Activated CD4-positive, alpha-beta T cell treated with anti-CD3 and anti-CD28 coated beads, Interleukin-2, amount 10 ng/mL, durations not matched to agents 7 days and 5 days (primary cell): ENCODE measurements around the gene AUH. TPM values are rescaled to one million over a fixed set of nuclear protein-coding genes. Genes with fewer than 3 reads are reported as not detected.

Experiments
- CTCF ChIA-PET: fragments of 350-600 bp; sonication (Branson Sonifier 250); formaldehyde crosslinking; loops from one replicate; lab custom pipeline; 2021; ENCODE audit warnings: antibody characterized with exemption; lab: Charles Lee
- POLR2A ChIA-PET: fragments of 350-600 bp; sonication (Branson Sonifier 250); formaldehyde crosslinking; loops from one replicate; lab custom pipeline; 2021; ENCODE audit warnings: antibody characterized with exemption; lab: Charles Lee
- DNase-seq: peaks from one replicate; pipeline ENCODE4 v3.0.0-alpha.2; 2020
- H3K27ac Mint-ChIP-seq: one replicate; pipeline ENCODE4 v1.8.0; 2021; ENCODE audit warnings: mild to moderate bottlenecking, moderate library complexity, mixed read lengths
- H3K27me3 Mint-ChIP-seq: one replicate; pipeline ENCODE4 v1.8.0; 2021; ENCODE audit warnings: mixed read lengths
- H3K36me3 Mint-ChIP-seq: one replicate; pipeline ENCODE4 v1.8.0; 2021; ENCODE audit warnings: low read depth, mixed read lengths
- H3K4me1 Mint-ChIP-seq: one replicate; pipeline ENCODE4 v1.8.0; 2021; ENCODE audit warnings: mixed read lengths
- H3K4me3 Mint-ChIP-seq: one replicate; pipeline ENCODE4 v1.8.0; 2021; ENCODE audit warnings: mild to moderate bottlenecking, moderate library complexity, mixed read lengths
- H3K9me3 Mint-ChIP-seq: one replicate; pipeline ENCODE4 v1.8.0; 2021; ENCODE audit warnings: mixed read lengths
- total RNA-seq, 2 experiments: library from RNA; stranded (reverse); gene quantifications; one replicate each; pipeline ENCODE4 v1.2.3, GENCODE V29; 2021

The AUH gene
- total RNA-seq, 2 experiments from 2014 or later: 16.8 to 17.0 TPM

DNA sequence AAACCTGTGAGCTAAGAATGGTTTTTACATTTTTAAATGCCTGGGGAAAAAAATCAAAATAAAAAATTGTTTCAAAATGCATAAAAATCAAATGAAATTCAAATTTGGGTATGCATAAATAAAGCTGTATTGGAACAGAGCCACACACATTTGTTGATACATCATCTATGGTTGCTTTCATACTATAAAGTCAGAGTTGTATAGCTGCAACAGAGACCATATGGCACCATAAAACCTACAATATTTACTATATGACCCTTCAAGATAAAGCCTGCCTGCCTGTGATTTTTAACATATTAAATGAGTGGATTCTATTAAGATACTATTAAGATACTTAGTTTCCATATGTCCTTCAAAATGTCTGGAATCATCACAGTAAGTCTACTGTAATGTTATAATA is 40.0 kb downstream of the AUH start:
- Mint-ChIP-seq H3K4me1 (no peaks in the 10 kb centered on the region), H3K27me3 (no peaks in the 10 kb centered on the region), H3K27ac (no peak overlapping the region), H3K36me3 (peaks cover 47% of the 10 kb centered on the region), H3K9me3 (no peaks in the 10 kb centered on the region), H3K4me3 (no peak overlapping the region)
- POLR2A ChIA-PET: no interaction called here
- CTCF ChIA-PET: no interaction called here
- DNase-seq: no peak

DNA sequence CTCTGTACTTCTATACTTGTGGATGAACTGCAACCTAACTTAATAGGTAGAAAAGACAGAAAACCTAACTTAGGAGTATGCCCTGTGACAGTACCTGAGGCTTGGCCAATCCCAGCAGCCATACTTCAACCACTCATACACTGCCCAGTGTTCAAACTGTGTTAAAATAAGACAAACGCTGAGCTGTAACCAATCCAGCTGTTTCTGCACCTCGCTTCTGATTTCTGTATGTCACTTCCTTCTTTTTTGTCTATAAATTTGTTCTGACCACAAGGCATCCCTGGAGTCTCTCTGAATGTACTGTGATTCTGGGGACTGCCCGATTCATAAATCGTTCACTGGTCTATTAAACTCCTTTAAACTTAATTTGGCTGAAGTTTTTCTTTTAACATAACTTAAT is 41.4 kb downstream of the AUH start:
- no peak overlapping the region for H3K4me3 Mint-ChIP-seq
- no peaks in the 10 kb centered on the region for H3K9me3 Mint-ChIP-seq
- no peaks in the 10 kb centered on the region for H3K4me1 Mint-ChIP-seq
- ChIA-PET POLR2A (no interaction called here), CTCF (interaction anchor here (0.6 to 1.2 kb wide), 2 partner anchors 26 to 35 kb away, joined by 3 read pairs; no protein-coding TSS in a partner anchor)
- H3K36me3 Mint-ChIP-seq: peaks cover 49% of the 10 kb centered on the region
- no peak overlapping the region for H3K27ac Mint-ChIP-seq
- H3K27me3 Mint-ChIP-seq: no peaks in the 10 kb centered on the region
- no peak for DNase-seq

GRCh38 chr9:91316093-91316492 is 45.6 kb downstream of the AUH start:
- no peaks in the 10 kb centered on the region for H3K27me3 Mint-ChIP-seq
- no peak for DNase-seq
- ChIA-PET POLR2A (no interaction called here), CTCF (no interaction called here)
- no peak overlapping the region for H3K4me3 Mint-ChIP-seq
- H3K4me1 Mint-ChIP-seq: no peaks in the 10 kb centered on the region
- no peaks in the 10 kb centered on the region for H3K9me3 Mint-ChIP-seq
- no peak overlapping the region for H3K27ac Mint-ChIP-seq
- H3K36me3 Mint-ChIP-seq: peaks cover 43% of the 10 kb centered on the region

DNA sequence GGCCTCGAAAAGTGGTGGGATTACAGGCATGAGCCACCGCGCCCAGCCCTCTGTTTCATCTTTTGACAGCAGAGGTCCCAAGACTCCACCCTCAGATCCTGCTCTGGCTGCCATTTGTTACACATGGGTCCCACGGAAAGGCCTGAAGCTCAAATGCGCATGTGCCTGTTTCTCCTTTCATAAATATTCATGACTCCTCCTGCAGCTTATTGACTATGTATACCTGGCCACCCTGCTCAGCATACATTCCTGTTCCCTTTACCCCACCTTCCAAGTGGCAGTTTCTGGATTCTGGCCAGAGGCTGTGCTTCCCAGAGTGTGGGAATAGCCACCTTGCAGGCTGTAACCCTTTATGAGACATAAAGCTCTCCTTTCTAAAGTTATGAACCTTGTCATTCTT is 46.5 kb downstream of the AUH start:
- Mint-ChIP-seq H3K36me3 (peaks cover 47% of the 10 kb centered on the region), H3K4me1 (no peaks in the 10 kb centered on the region), H3K4me3 (no peak overlapping the region), H3K27ac (no peak overlapping the region), H3K9me3 (no peaks in the 10 kb centered on the region), H3K27me3 (no peaks in the 10 kb centered on the region)
- CTCF ChIA-PET: no interaction called here
- POLR2A ChIA-PET: no interaction called here
- no peak for DNase-seq

GRCh38 chr9:91312717-91313325 is 48.9 kb downstream of the AUH start:
- Mint-ChIP-seq H3K27ac (no peak overlapping the region), H3K27me3 (no peaks in the 10 kb centered on the region), H3K36me3 (peaks cover 41% of the 10 kb centered on the region), H3K4me1 (no peaks in the 10 kb centered on the region), H3K4me3 (no peak overlapping the region), H3K9me3 (no peaks in the 10 kb centered on the region)
- POLR2A ChIA-PET: no interaction called here
- CTCF ChIA-PET: interaction anchor here (0.6 kb wide), 1 partner anchor 19 kb away, joined by 3 read pairs; no protein-coding TSS in a partner anchor
- no peak for DNase-seq

DNA sequence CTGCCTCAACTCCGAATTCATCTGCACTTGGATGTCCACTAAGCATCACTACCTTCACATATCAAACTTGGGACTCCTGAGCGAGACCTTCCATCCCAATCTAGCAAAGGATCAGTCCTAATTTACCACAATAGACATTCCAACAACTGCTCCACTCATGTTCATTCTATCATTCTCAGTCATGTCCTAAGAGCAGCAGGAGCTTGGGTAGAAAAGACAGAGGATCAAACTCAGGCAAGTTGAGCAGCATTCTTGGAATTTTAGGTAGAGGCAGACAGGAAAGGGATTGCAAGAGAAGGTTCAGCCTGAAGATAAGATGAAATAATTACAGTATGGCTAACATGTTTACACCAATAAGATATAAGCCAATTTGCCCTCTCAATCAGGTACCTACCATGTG is 51.7 kb downstream of the AUH start:
- H3K4me3 Mint-ChIP-seq: no peak overlapping the region
- CTCF ChIA-PET: no interaction called here
- H3K4me1 Mint-ChIP-seq: no peaks in the 10 kb centered on the region
- no peaks in the 10 kb centered on the region for H3K9me3 Mint-ChIP-seq
- no peaks in the 10 kb centered on the region for H3K27me3 Mint-ChIP-seq
- DNase-seq: no peak
- POLR2A ChIA-PET: no interaction called here
- H3K27ac Mint-ChIP-seq: no peak overlapping the region
- H3K36me3 Mint-ChIP-seq: peaks cover 41% of the 10 kb centered on the region

DNA sequence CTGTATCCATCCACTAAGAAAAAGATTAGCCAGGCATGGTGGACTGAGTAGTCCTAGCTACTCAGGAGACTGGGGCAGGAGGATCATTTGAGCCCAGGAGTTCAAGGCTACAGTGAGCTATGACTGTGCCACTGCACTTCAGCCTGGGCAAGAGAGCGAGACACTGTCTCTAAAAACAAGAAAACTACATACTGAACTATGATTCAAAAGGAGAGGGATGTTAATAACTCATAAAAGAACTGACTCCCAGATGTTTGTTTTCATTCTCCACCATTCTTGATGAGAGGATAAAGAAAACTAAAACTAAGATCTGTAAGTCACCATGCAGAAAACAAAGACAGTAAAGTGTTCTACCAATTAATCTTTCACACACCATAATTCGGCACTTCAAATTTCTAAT is 53.5 kb downstream of the AUH start:
- Mint-ChIP-seq H3K4me3 (no peak overlapping the region), H3K4me1 (peaks cover 1% of the 10 kb centered on the region), H3K27me3 (no peaks in the 10 kb centered on the region), H3K36me3 (peaks cover 44% of the 10 kb centered on the region), H3K9me3 (no peaks in the 10 kb centered on the region), H3K27ac (no peak overlapping the region)
- no peak for DNase-seq
- CTCF ChIA-PET: interaction anchor here (0.6 kb wide), 1 partner anchor 1305 kb away, joined by 4 read pairs; no protein-coding TSS in a partner anchor
- POLR2A ChIA-PET: no interaction called here

DNA sequence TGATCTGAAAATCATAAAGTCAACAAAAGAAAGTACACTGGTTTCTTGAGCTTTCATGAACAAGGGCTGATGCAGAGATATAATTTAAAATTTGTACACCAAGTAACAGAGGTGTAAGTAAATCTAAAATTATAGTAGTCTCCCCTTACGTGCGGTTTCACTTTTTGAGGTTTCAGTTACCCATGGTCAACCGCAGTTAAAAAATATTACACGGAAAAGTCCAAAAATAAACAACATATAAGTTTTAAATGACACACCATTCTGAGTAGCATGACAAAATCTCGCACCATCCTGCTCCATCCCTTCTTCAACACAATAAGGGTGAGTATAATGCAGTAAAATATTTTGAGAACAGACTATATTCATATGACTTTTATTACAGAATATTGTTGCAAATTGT is 54.4 kb downstream of the AUH start:
- POLR2A ChIA-PET: no interaction called here
- H3K9me3 Mint-ChIP-seq: no peaks in the 10 kb centered on the region
- H3K27ac Mint-ChIP-seq: no peak overlapping the region
- H3K27me3 Mint-ChIP-seq: no peaks in the 10 kb centered on the region
- peaks cover 1% of the 10 kb centered on the region for H3K4me1 Mint-ChIP-seq
- CTCF ChIA-PET: interaction anchor here (1.5 kb wide), 1 partner anchor 52 kb away, joined by 3 read pairs; no protein-coding TSS in a partner anchor
- peaks cover 42% of the 10 kb centered on the region for H3K36me3 Mint-ChIP-seq
- H3K4me3 Mint-ChIP-seq: no peak overlapping the region
- DNase-seq: no peak

DNA sequence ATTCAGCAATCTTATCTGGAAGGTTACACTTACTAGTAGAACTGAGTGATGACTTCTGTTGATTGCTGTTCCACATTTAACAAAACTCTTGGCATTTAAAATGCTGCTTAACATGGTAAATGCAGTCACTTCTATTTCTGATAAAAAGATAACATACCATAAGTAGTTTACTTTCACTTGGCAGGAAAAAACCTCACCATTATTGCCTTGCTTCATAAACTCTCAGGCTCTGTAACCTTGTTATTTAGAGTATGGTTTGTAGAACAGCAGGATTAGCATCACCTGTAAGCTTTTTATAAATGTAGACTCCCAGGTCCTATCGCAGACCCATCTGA is 55.5 kb downstream of the AUH start:
- H3K36me3 Mint-ChIP-seq: peaks cover 36% of the 10 kb centered on the region
- H3K9me3 Mint-ChIP-seq: no peaks in the 10 kb centered on the region
- H3K4me1 Mint-ChIP-seq: peaks cover 1% of the 10 kb centered on the region
- H3K27me3 Mint-ChIP-seq: no peaks in the 10 kb centered on the region
- POLR2A ChIA-PET: no interaction called here
- H3K27ac Mint-ChIP-seq: no peak overlapping the region
- no peak overlapping the region for H3K4me3 Mint-ChIP-seq
- CTCF ChIA-PET: interaction anchor here (1.5 kb wide), 1 partner anchor 53 kb away, joined by 3 read pairs; no protein-coding TSS in a partner anchor
- no peak for DNase-seq

DNA sequence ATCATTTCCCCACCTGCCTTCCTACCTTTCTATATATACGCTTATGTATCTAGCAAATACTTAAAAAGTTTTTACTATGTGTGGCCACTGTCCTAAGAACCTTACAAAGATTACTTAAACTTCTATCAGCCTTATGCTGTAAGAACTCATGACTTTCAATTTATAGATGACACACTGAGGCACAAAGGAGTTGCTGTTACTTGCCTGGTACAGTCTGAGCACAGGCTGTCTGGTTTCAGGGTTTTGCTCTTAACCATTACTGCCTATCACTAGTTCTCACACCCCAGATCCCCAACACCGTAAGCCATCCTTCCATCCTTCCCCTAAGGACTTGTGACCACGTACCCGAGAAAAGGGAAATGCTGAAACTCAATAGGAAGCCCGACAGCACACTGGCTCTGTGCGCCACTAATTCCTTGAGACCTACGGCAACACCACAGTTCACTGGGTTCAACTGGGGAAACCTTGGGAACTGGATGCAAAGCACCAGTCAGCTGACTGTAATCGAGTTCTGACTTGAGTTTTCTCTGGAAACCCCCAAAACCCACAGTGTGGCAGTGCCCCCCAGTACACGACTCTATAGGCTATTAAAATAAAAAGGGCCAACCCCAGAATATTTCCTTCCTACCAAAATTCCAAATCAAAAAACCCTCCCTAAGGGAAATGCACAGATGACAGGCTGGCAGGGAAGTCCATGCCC is 56.0 kb downstream of the AUH start:
- peaks cover 1% of the 10 kb centered on the region for H3K4me1 Mint-ChIP-seq
- no peak overlapping the region for H3K4me3 Mint-ChIP-seq
- H3K36me3 Mint-ChIP-seq: peaks cover 35% of the 10 kb centered on the region
- POLR2A ChIA-PET: no interaction called here
- no peaks in the 10 kb centered on the region for H3K27me3 Mint-ChIP-seq
- H3K27ac Mint-ChIP-seq: no peak overlapping the region
- CTCF ChIA-PET: interaction anchor here (1.5 kb wide), 1 partner anchor 53 kb away, joined by 3 read pairs; no protein-coding TSS in a partner anchor
- H3K9me3 Mint-ChIP-seq: no peaks in the 10 kb centered on the region
- DNase-seq: no peak

- Mint-ChIP-seq H3K36me3 (peaks cover 24% of the 10 kb centered on the region), H3K27me3 (no peaks in the 10 kb centered on the region), H3K9me3 (no peaks in the 10 kb centered on the region), H3K4me1 (peaks cover 1% of the 10 kb centered on the region), H3K4me3 (no peak overlapping the region), H3K27ac (no peak overlapping the region)
- CTCF ChIA-PET: no interaction called here
- POLR2A ChIA-PET: no interaction called here
- no peak for DNase-seq
Observed at GRCh38 chr9:91303741-91304415, 57.8 kb downstream of the AUH start.

DNA sequence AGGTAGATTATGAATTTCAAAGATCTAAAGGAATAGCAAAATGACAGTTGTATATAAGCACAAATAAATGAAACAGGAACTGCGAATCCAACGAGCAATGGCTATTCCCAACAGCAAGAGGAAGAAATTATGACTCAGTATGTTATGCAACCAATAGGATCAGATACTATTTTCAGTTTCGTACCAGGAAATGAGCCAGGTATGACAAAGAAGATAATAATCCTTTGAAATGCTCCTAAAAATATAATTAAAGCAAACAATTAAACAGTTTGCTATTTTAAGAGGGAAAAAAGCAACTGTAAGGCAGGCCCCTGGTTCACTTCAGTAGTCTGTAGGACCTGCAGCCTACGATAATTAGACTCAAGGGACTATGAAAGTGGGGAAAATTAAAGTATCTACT is 58.9 kb downstream of the AUH start:
- Mint-ChIP-seq H3K9me3 (no peaks in the 10 kb centered on the region), H3K4me3 (no peak overlapping the region), H3K27ac (no peak overlapping the region), H3K4me1 (peaks cover 1% of the 10 kb centered on the region), H3K27me3 (no peaks in the 10 kb centered on the region), H3K36me3 (peaks cover 24% of the 10 kb centered on the region)
- ChIA-PET POLR2A (no interaction called here), CTCF (no interaction called here)
- no peak for DNase-seq

GRCh38 chr9:91301161-91301560 is 60.6 kb downstream of the AUH start:
- H3K9me3 Mint-ChIP-seq: no peaks in the 10 kb centered on the region
- CTCF ChIA-PET: interaction anchor here (0.7 to 1.1 kb wide), 2 partner anchors 9 to 11 kb away, joined by 3 to 4 read pairs; no protein-coding TSS in a partner anchor
- peaks cover 1% of the 10 kb centered on the region for H3K4me1 Mint-ChIP-seq
- POLR2A ChIA-PET: no interaction called here
- no peaks in the 10 kb centered on the region for H3K27me3 Mint-ChIP-seq
- no peak for DNase-seq
- no peak overlapping the region for H3K4me3 Mint-ChIP-seq
- no peak overlapping the region for H3K27ac Mint-ChIP-seq
- peaks cover 25% of the 10 kb centered on the region for H3K36me3 Mint-ChIP-seq
